Esophagus muscularis mucosa (tissue), 4 donors: ENCODE measurements around the gene CHGA. TPM values are rescaled to one million over a fixed set of nuclear protein-coding genes. Genes with fewer than 3 reads are reported as not detected.

Experiments
- DNase-seq: peaks from one replicate; pipeline ENCODE4 v3.0.0-alpha.2; 2017; ENCODE audit errors: extremely low spot score
- H3K27ac ChIP-seq, 4 donors: fragments of 200-600 bp; sonication (generic); replicated peaks in 1 of 4; 1 replicate in 3 of 4; 2 replicates in 1 of 4; pipeline ENCODE4 v1.5.1; 2016 to 2019; ENCODE audit warnings: mild to moderate bottlenecking in 1 of 4
- H3K27me3 ChIP-seq, 4 donors: fragments of 200-600 bp; sonication (generic); one replicate each; pipeline versions ENCODE4 v1.5.1 to v1.6.0; 2016 to 2019
- H3K36me3 ChIP-seq, 4 donors: fragments of 200-600 bp; sonication (generic); one replicate each; pipeline ENCODE4 v1.5.1; 2016 to 2019
- H3K4me1 ChIP-seq, 4 donors: fragments of 200-600 bp; sonication (generic); one replicate each; pipeline ENCODE4 v1.5.1; 2016 to 2019
- H3K4me3 ChIP-seq, 4 donors: fragments of 200-600 bp; sonication (generic); 1 replicate in 2 of 4; 2 replicates in 2 of 4; pipeline ENCODE4 v1.5.1; 2016 to 2019; ENCODE audit warnings: mild to moderate bottlenecking in 4 of 4, moderate library complexity in 1 of 4
- H3K9me3 ChIP-seq, 4 donors: fragments of 200-600 bp; sonication (generic); 1 replicate in 3 of 4; 2 replicates in 1 of 4; pipeline ENCODE4 v1.5.1; 2016 to 2019
- EP300 ChIP-seq: sonication (generic); formaldehyde crosslinking; IDR thresholded peaks from one replicate; pipeline ENCODE4 v1.6.1; 2017; ENCODE audit warnings: antibody characterized with exemption
- POLR2A ChIP-seq: fragments of 450-650 bp; IDR thresholded peaks from one replicate; pipeline ENCODE4 v1.6.1; 2017; ENCODE audit warnings: antibody characterized with exemption, moderate library complexity, mild to moderate bottlenecking, low read depth
- POLR2AphosphoS5 ChIP-seq, 2 donors: sonication (generic); formaldehyde crosslinking; IDR thresholded peaks; one replicate each; pipeline ENCODE4 v1.6.1; 2017; ENCODE audit warnings: antibody characterized with exemption in 2 of 2
- WGBS: methylation state at CpG from one replicate; pipeline ENCODE4 v1.1.5; 2018; 5-methylcytosine and 5-hydroxymethylcytosine counted together
- intact Hi-C: fragments of 100-400 bp; cut with DNase I; formaldehyde crosslinking; loops from one replicate; pipeline ENCODE4 v1.15.1; 2023
- total RNA-seq, 4 donors: library from RNA; depleted of rRNA; stranded (reverse); fragments of >200 nt; gene quantifications; one replicate each; pipeline versions ENCODE4 v1.1.0 to v1.2.1, GENCODE V29; 2016
- TF ChIP-seq, protein P1 (sequence below), 3 experiments: fragments of 200-600 bp in 2 of 3; fragments of 450-650 bp in 1 of 3; sonication (generic) in 2 of 3; IDR thresholded peaks; one replicate each; pipeline ENCODE4 v1.5.1; 2017 to 2019; ENCODE audit warnings: antibody characterized with exemption in 3 of 3, mild to moderate bottlenecking in 2 of 3, moderate library complexity in 1 of 3

CHGA gene
- total RNA-seq, 4 donors from 2014 or later: 1.2 to 2.5 (median 1.3) TPM

GRCh38 chr14:92954933-92955332, 32.0 kb downstream of the CHGA start:
- Histone ChIP-seq H3K36me3 (peaks cover 24 to 86% (median 51%) of the 10 kb centered on the region in 4 donors), H3K4me1 (peaks cover 41 to 49% (median 45%) of the 10 kb centered on the region in 4 donors), H3K4me3 (no peak overlapping the region), H3K27me3 (no peaks in the 10 kb centered on the region), H3K9me3 (no peaks in the 10 kb centered on the region), H3K27ac (no peak overlapping the region)
- WGBS: 78% methylated on average over 5 of the region's 5 CpGs
- intact Hi-C loops: loop anchor here (5.0 kb wide), 1 partner anchor 162 kb away; the partner anchor contains the start of gene ITPK1
- TF ChIP-seq, protein P1, sequence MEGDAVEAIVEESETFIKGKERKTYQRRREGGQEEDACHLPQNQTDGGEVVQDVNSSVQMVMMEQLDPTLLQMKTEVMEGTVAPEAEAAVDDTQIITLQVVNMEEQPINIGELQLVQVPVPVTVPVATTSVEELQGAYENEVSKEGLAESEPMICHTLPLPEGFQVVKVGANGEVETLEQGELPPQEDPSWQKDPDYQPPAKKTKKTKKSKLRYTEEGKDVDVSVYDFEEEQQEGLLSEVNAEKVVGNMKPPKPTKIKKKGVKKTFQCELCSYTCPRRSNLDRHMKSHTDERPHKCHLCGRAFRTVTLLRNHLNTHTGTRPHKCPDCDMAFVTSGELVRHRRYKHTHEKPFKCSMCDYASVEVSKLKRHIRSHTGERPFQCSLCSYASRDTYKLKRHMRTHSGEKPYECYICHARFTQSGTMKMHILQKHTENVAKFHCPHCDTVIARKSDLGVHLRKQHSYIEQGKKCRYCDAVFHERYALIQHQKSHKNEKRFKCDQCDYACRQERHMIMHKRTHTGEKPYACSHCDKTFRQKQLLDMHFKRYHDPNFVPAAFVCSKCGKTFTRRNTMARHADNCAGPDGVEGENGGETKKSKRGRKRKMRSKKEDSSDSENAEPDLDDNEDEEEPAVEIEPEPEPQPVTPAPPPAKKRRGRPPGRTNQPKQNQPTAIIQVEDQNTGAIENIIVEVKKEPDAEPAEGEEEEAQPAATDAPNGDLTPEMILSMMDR (IDR thresholded peaks at IDR 0.05): no peak
- TF ChIP-seq EP300: no peak
- no peak for TF ChIP-seq POLR2A
- no peak for TF ChIP-seq POLR2AphosphoS5 (IDR thresholded peaks at IDR 0.05)
- DNase-seq: no peak

DNA sequence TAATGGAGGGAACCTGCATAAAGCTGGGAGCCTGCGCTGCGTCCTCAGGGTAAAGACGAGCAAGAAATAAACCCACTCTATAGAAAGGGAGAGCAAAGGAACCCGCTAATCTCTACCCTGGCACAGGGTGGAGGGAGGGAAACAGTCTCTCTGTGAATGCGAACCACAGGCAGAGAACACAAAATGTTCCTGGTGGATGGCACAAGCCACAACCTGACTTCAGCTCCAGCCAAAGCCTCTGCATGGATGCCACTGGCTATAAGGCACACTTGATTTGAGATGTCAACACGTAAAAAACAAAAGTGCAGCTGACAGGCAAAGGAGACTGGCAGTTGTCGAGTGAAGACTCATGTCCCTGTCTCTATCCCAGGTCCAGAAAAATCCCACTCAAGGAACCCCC, 32.4 kb downstream of the CHGA start:
- no peak overlapping the region for H3K4me3 ChIP-seq
- intact Hi-C loops: no loop called here
- peaks cover 24 to 86% (median 49%) of the 10 kb centered on the region in 4 donors for H3K36me3 ChIP-seq
- TF ChIP-seq POLR2AphosphoS5 (IDR thresholded peaks at IDR 0.05): no peak
- no peak for TF ChIP-seq EP300
- TF ChIP-seq, protein P1 (IDR thresholded peaks at IDR 0.05): no peak
- DNase-seq: no peak
- H3K9me3 ChIP-seq: no peaks in the 10 kb centered on the region
- no peaks in the 10 kb centered on the region for H3K27me3 ChIP-seq
- H3K27ac ChIP-seq: no peak overlapping the region
- WGBS: 92% methylated on average over 7 of the region's 7 CpGs
- H3K4me1 ChIP-seq: peaks cover 41 to 45% (median 43%) of the 10 kb centered on the region in 4 donors

DNA sequence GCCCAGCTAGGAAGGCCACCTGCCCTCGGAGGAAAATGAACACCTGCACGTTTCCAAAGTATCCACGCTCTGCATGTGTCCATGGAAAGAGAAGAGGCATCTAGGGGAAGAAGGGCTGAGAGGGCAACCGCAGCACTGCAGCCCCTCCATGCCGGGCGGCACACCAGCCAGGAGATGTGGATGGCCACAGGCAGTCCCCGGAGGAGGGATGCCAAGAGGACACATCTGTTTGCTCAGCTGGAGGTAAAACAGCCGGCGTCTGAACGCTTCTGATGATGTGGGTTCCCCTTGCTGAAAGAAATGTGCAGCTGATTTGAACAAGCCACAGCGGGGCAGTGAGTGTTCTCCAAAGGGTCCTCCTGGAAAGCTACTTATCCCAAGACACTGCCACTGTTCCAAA, 34.0 kb downstream of the CHGA start:
- 79% methylated on average over 10 of the region's 11 CpGs for WGBS
- Histone ChIP-seq H3K36me3 (peaks cover 24 to 87% (median 57%) of the 10 kb centered on the region in 4 donors), H3K4me1 (peaks cover 29 to 42% (median 35%) of the 10 kb centered on the region in 4 donors), H3K27me3 (no peaks in the 10 kb centered on the region), H3K9me3 (no peaks in the 10 kb centered on the region), H3K27ac (no peak overlapping the region), H3K4me3 (no peak overlapping the region)
- TF ChIP-seq EP300 (no peak), POLR2A (no peak), POLR2AphosphoS5 (IDR thresholded peaks at IDR 0.05) (no peak)
- TF ChIP-seq, protein P1 (IDR thresholded peaks at IDR 0.05): no peak
- DNase-seq: no peak
- intact Hi-C loops: no loop called here

DNA sequence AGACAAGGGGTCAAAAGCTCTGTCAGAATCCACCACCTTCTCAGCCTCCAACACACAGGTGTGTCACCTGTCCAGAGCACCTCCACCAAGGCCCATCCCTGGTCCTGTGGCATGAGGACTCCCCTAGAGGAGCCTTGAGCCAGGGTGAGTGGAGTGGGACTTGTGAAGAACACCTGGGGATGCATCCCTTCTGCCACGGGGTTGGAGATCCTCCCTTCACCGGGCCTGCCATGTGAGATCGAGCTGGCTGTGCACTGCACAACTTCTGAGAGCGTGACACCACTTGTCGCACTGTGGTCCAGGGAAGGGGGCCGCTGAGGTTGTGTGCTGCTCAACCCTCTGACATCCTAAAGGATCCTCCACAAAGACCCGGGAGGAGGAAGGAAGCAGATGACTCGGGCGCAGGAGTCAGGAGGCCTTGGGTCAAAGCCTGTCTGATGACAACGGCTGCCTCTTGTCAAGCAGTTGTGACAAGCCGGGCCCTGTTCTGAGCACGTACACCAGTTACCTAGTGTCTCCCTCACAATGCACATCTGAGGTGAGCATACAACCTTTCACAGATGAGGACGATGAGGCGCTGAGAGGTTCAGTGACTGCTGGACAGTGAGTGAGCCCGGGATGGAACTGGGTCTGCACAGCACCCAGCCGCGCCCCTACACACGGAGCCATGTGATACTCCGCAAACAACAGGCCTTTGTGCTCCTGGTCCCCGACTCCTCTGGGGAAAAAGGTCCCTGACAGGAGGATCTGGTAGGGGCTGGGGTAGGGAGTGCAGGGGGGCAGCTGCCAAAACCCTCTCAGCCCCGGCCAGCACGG, 35.6 kb downstream of the CHGA start:
- WGBS: 89% methylated on average over 13 of the region's 22 CpGs
- Histone ChIP-seq H3K27ac (peak overlapping the region in 2 of 4 donors; percentile 26 to 82), H3K36me3 (peaks cover 24 to 85% (median 60%) of the 10 kb centered on the region in 4 donors), H3K4me1 (peaks cover 25 to 42% (median 33%) of the 10 kb centered on the region in 4 donors), H3K4me3 (no peak overlapping the region), H3K27me3 (no peaks in the 10 kb centered on the region), H3K9me3 (no peaks in the 10 kb centered on the region)
- intact Hi-C loops: no loop called here
- no peak for DNase-seq
- no peak for TF ChIP-seq POLR2AphosphoS5 (IDR thresholded peaks at IDR 0.05)

DNA sequence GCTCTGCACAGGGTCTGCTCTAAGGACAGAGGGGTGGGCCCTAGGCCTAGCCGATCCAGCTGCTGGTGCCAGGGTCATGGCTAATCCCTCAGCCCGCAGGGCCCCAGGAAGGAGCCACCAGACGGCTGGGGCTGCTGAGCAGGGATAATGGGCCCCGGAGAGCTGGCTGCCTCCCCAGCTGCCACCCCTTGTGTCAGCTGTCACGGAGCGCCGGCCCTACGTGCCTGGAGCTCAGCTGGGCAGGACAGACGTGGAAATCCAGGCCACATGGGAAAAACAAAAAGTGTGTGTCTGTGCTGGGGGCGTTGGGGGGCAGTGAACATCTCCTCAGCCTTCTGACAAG, 36.2 kb downstream of the CHGA start:
- no peak overlapping the region for H3K4me3 ChIP-seq
- TF ChIP-seq POLR2AphosphoS5 (IDR thresholded peaks at IDR 0.05) (no peak), POLR2A (no peak), EP300 (no peak)
- TF ChIP-seq, protein P1 (IDR thresholded peaks at IDR 0.05): no peak
- H3K27ac ChIP-seq: peak overlapping the region in 2 of 4 donors; percentile 26 to 82
- intact Hi-C loops: no loop called here
- 71% methylated on average over 9 of the region's 10 CpGs for WGBS
- H3K9me3 ChIP-seq: no peaks in the 10 kb centered on the region
- H3K36me3 ChIP-seq: peaks cover 24 to 80% (median 60%) of the 10 kb centered on the region in 4 donors
- no peaks in the 10 kb centered on the region for H3K27me3 ChIP-seq
- peaks cover 30 to 47% (median 39%) of the 10 kb centered on the region in 4 donors for H3K4me1 ChIP-seq
- DNase-seq: no peak
